ENCODE results near the gene FAM184A.
A peak's percentile ranks its signal among the peaks of the same experiment; 100 is the strongest.

Gene FAM184A

GRCh38 chr6:119060255-119060907 is 18.1 kb downstream of the FAM184A start:
- WGBS (ENCODE audit: extremely low coverage, insufficient coverage, low lambda C conversion rate): no CpG with 5 or more reads among the region's 4 CpGs

GRCh38 chr6:119055069-119055468 is 23.4 kb downstream of the FAM184A start:
- Histone ChIP-seq H3K9ac (ENCODE audit: low read length) (no peak overlapping the region), H3K4ac (ENCODE audit: low read depth, low read length) (no peak overlapping the region), H2BK120ac (ENCODE audit: low read depth, low read length) (no peak overlapping the region), H3K23ac (ENCODE audit: low read length) (no peak overlapping the region), H4K5ac (ENCODE audit: low read length) (no peak overlapping the region), H3K18ac (ENCODE audit: low read length) (no peak overlapping the region), H3K79me2 (ENCODE audit: control insufficient read depth, insufficient read depth, low read length) (no peaks in the 10 kb centered on the region), H3K4me1 (ENCODE audit: control insufficient read depth, low read depth, low read length) (peaks cover 2% of the 10 kb centered on the region), H3K27ac (ENCODE audit: low read depth, low read length) (no peak overlapping the region), H3K4me3 (ENCODE audit: low read length) (no peak overlapping the region), H2BK5ac (ENCODE audit: low read length) (no peak overlapping the region), H3K36me3 (ENCODE audit: control insufficient read depth, insufficient read depth, low read length) (no peaks in the 10 kb centered on the region), H3K4me2 (ENCODE audit: low read length) (no peak overlapping the region), H3K27me3 (ENCODE audit: insufficient read depth, low read length, poor library complexity) (no peaks in the 10 kb centered on the region), H3K79me1 (ENCODE audit: low read length) (no peaks in the 10 kb centered on the region), H3K56ac (ENCODE audit: low read length) (no peak overlapping the region), H2BK15ac (replicated peaks; ENCODE audit: low read depth) (no peak overlapping the region), H2AK5ac (ENCODE audit: low read length) (no peak overlapping the region), H4K8ac (ENCODE audit: low read depth, low read length) (no peak overlapping the region)
- DNase-seq: no peak
- WGBS (ENCODE audit: extremely low coverage, insufficient coverage, low lambda C conversion rate): no CpG with 5 or more reads among the region's 1 CpG

More at GRCh38 chr6:119060255-119060907, 18.1 kb downstream of the FAM184A start:
- no peak overlapping the region for H3K9ac ChIP-seq (ENCODE audit: low read length)
- no peaks in the 10 kb centered on the region for H3K4me1 ChIP-seq (ENCODE audit: control insufficient read depth, low read depth, low read length)
- no peak overlapping the region for H4K8ac ChIP-seq (ENCODE audit: low read depth, low read length)
- no peak overlapping the region for H3K4ac ChIP-seq (ENCODE audit: low read depth, low read length)
- H3K23ac ChIP-seq (ENCODE audit: low read length): no peak overlapping the region
- no peak overlapping the region for H4K5ac ChIP-seq (ENCODE audit: low read length)
- H3K79me2 ChIP-seq (ENCODE audit: control insufficient read depth, insufficient read depth, low read length): no peaks in the 10 kb centered on the region
- no peaks in the 10 kb centered on the region for H3K27me3 ChIP-seq (ENCODE audit: insufficient read depth, low read length, poor library complexity)
- H3K27ac ChIP-seq (ENCODE audit: low read depth, low read length): no peak overlapping the region
- H3K4me2 ChIP-seq (ENCODE audit: low read length): no peak overlapping the region
- no peaks in the 10 kb centered on the region for H3K79me1 ChIP-seq (ENCODE audit: low read length)
- no peak for DNase-seq
- no peak overlapping the region for H2BK5ac ChIP-seq (ENCODE audit: low read length)
- no peaks in the 10 kb centered on the region for H3K36me3 ChIP-seq (ENCODE audit: control insufficient read depth, insufficient read depth, low read length)
- no peak overlapping the region for H2BK120ac ChIP-seq (ENCODE audit: low read depth, low read length)
- H2BK15ac ChIP-seq (replicated peaks; ENCODE audit: low read depth): no peak overlapping the region
- no peak overlapping the region for H2AK5ac ChIP-seq (ENCODE audit: low read length)
- no peak overlapping the region for H3K4me3 ChIP-seq (ENCODE audit: low read length)
- H3K56ac ChIP-seq (ENCODE audit: low read length): no peak overlapping the region
- peak overlapping the region; percentile 14 for H3K18ac ChIP-seq (ENCODE audit: low read length)

GRCh38 chr6:119052987-119053386 is 25.5 kb downstream of the FAM184A start:
- Histone ChIP-seq H3K4me2 (ENCODE audit: low read length) (no peak overlapping the region), H4K8ac (ENCODE audit: low read depth, low read length) (no peak overlapping the region), H3K23ac (ENCODE audit: low read length) (no peak overlapping the region), H3K4me3 (ENCODE audit: low read length) (no peak overlapping the region), H4K5ac (ENCODE audit: low read length) (no peak overlapping the region), H3K18ac (ENCODE audit: low read length) (no peak overlapping the region), H3K27me3 (ENCODE audit: insufficient read depth, low read length, poor library complexity) (no peaks in the 10 kb centered on the region), H3K36me3 (ENCODE audit: control insufficient read depth, insufficient read depth, low read length) (no peaks in the 10 kb centered on the region), H2AK5ac (ENCODE audit: low read length) (no peak overlapping the region), H3K79me2 (ENCODE audit: control insufficient read depth, insufficient read depth, low read length) (no peaks in the 10 kb centered on the region), H2BK15ac (replicated peaks; ENCODE audit: low read depth) (no peak overlapping the region), H3K9ac (ENCODE audit: low read length) (no peak overlapping the region), H2BK120ac (ENCODE audit: low read depth, low read length) (no peak overlapping the region), H3K27ac (ENCODE audit: low read depth, low read length) (no peak overlapping the region), H3K79me1 (ENCODE audit: low read length) (no peaks in the 10 kb centered on the region), H3K56ac (ENCODE audit: low read length) (no peak overlapping the region), H3K4ac (ENCODE audit: low read depth, low read length) (no peak overlapping the region), H3K4me1 (ENCODE audit: control insufficient read depth, low read depth, low read length) (peaks cover 2% of the 10 kb centered on the region), H2BK5ac (ENCODE audit: low read length) (no peak overlapping the region)
- no CpG with 5 or more reads among the region's 1 CpG for WGBS (ENCODE audit: extremely low coverage, insufficient coverage, low lambda C conversion rate)
- DNase-seq: no peak

- Histone ChIP-seq H3K18ac (ENCODE audit: low read length) (no peak overlapping the region), H3K79me2 (ENCODE audit: control insufficient read depth, insufficient read depth, low read length) (no peaks in the 10 kb centered on the region)
- WGBS (ENCODE audit: extremely low coverage, insufficient coverage, low lambda C conversion rate): no CpG with 5 or more reads among the region's 2 CpGs
Measured at GRCh38 chr6:119052292-119052889, 26.1 kb downstream of the FAM184A start.

GRCh38 chr6:119044255-119044654 is 34.2 kb downstream of the FAM184A start:
- no peak overlapping the region for H3K4me3 ChIP-seq (ENCODE audit: low read length)
- no CpG with 5 or more reads among the region's 5 CpGs for WGBS (ENCODE audit: extremely low coverage, insufficient coverage, low lambda C conversion rate)
- H3K27ac ChIP-seq (ENCODE audit: low read depth, low read length): no peak overlapping the region
- peak overlapping the region; percentile 44 for H3K56ac ChIP-seq (ENCODE audit: low read length)
- H3K4ac ChIP-seq (ENCODE audit: low read depth, low read length): no peak overlapping the region
- no peak overlapping the region for H2AK5ac ChIP-seq (ENCODE audit: low read length)
- peaks cover 9% of the 10 kb centered on the region for H3K4me1 ChIP-seq (ENCODE audit: control insufficient read depth, low read depth, low read length)
- no peak overlapping the region for H3K4me2 ChIP-seq (ENCODE audit: low read length)
- H3K79me2 ChIP-seq (ENCODE audit: control insufficient read depth, insufficient read depth, low read length): no peaks in the 10 kb centered on the region
- H4K8ac ChIP-seq (ENCODE audit: low read depth, low read length): no peak overlapping the region
- H3K18ac ChIP-seq (ENCODE audit: low read length): no peak overlapping the region
- no peak overlapping the region for H2BK5ac ChIP-seq (ENCODE audit: low read length)
- no peak overlapping the region for H2BK15ac ChIP-seq (replicated peaks; ENCODE audit: low read depth)
- H2BK120ac ChIP-seq (ENCODE audit: low read depth, low read length): no peak overlapping the region
- no peak overlapping the region for H4K5ac ChIP-seq (ENCODE audit: low read length)
- no peaks in the 10 kb centered on the region for H3K27me3 ChIP-seq (ENCODE audit: insufficient read depth, low read length, poor library complexity)
- no peak overlapping the region for H3K23ac ChIP-seq (ENCODE audit: low read length)
- no peaks in the 10 kb centered on the region for H3K36me3 ChIP-seq (ENCODE audit: control insufficient read depth, insufficient read depth, low read length)
- peak; percentile 31 for DNase-seq
- H3K79me1 ChIP-seq (ENCODE audit: low read length): no peaks in the 10 kb centered on the region
- no peak overlapping the region for H3K9ac ChIP-seq (ENCODE audit: low read length)

More at GRCh38 chr6:119052292-119052889, 26.1 kb downstream of the FAM184A start:
- H2BK120ac ChIP-seq (ENCODE audit: low read depth, low read length): no peak overlapping the region
- H3K4me3 ChIP-seq (ENCODE audit: low read length): no peak overlapping the region
- no peak overlapping the region for H3K23ac ChIP-seq (ENCODE audit: low read length)
- H2BK5ac ChIP-seq (ENCODE audit: low read length): no peak overlapping the region
- peaks cover 2% of the 10 kb centered on the region for H3K4me1 ChIP-seq (ENCODE audit: control insufficient read depth, low read depth, low read length)
- H3K27ac ChIP-seq (ENCODE audit: low read depth, low read length): no peak overlapping the region
- H3K36me3 ChIP-seq (ENCODE audit: control insufficient read depth, insufficient read depth, low read length): no peaks in the 10 kb centered on the region
- no peak overlapping the region for H2BK15ac ChIP-seq (replicated peaks; ENCODE audit: low read depth)
- H2AK5ac ChIP-seq (ENCODE audit: low read length): no peak overlapping the region
- no peak overlapping the region for H3K4me2 ChIP-seq (ENCODE audit: low read length)
- no peaks in the 10 kb centered on the region for H3K79me1 ChIP-seq (ENCODE audit: low read length)
- H3K9ac ChIP-seq (ENCODE audit: low read length): no peak overlapping the region
- no peak overlapping the region for H3K56ac ChIP-seq (ENCODE audit: low read length)
- no peaks in the 10 kb centered on the region for H3K27me3 ChIP-seq (ENCODE audit: insufficient read depth, low read length, poor library complexity)
- no peak overlapping the region for H4K8ac ChIP-seq (ENCODE audit: low read depth, low read length)
- no peak overlapping the region for H4K5ac ChIP-seq (ENCODE audit: low read length)
- H3K4ac ChIP-seq (ENCODE audit: low read depth, low read length): no peak overlapping the region
- no peak for DNase-seq

GRCh38 chr6:119043783-119044182 is 34.7 kb downstream of the FAM184A start:
- no peak for DNase-seq
- no peak overlapping the region for H3K18ac ChIP-seq (ENCODE audit: low read length)
- H3K4me2 ChIP-seq (ENCODE audit: low read length): no peak overlapping the region
- H3K79me2 ChIP-seq (ENCODE audit: control insufficient read depth, insufficient read depth, low read length): no peaks in the 10 kb centered on the region
- no peak overlapping the region for H3K9ac ChIP-seq (ENCODE audit: low read length)
- no peak overlapping the region for H2BK120ac ChIP-seq (ENCODE audit: low read depth, low read length)
- H3K4me1 ChIP-seq (ENCODE audit: control insufficient read depth, low read depth, low read length): peaks cover 9% of the 10 kb centered on the region
- no peak overlapping the region for H2BK5ac ChIP-seq (ENCODE audit: low read length)
- no peaks in the 10 kb centered on the region for H3K79me1 ChIP-seq (ENCODE audit: low read length)
- no peak overlapping the region for H3K4ac ChIP-seq (ENCODE audit: low read depth, low read length)
- no peak overlapping the region for H2BK15ac ChIP-seq (replicated peaks; ENCODE audit: low read depth)
- no peaks in the 10 kb centered on the region for H3K27me3 ChIP-seq (ENCODE audit: insufficient read depth, low read length, poor library complexity)
- H3K4me3 ChIP-seq (ENCODE audit: low read length): no peak overlapping the region
- no peak overlapping the region for H3K23ac ChIP-seq (ENCODE audit: low read length)
- no peak overlapping the region for H2AK5ac ChIP-seq (ENCODE audit: low read length)
- H3K56ac ChIP-seq (ENCODE audit: low read length): peak overlapping the region; percentile 67
- no peak overlapping the region for H4K5ac ChIP-seq (ENCODE audit: low read length)
- H3K36me3 ChIP-seq (ENCODE audit: control insufficient read depth, insufficient read depth, low read length): no peaks in the 10 kb centered on the region
- no peak overlapping the region for H4K8ac ChIP-seq (ENCODE audit: low read depth, low read length)
- no peak overlapping the region for H3K27ac ChIP-seq (ENCODE audit: low read depth, low read length)

Data from mesendoderm (in vitro differentiated cells).